OCI-LY3 (cell line): Measurements from ENCODE around the gene BPIFB6.
A peak's percentile ranks its signal among the peaks of the same experiment; 100 is the strongest.

ENCODE experiments used
- H2AFZ ChIP-seq: fragments of 200-600, 300-600 bp; shearing (Covaris generic); 2 replicates; pipeline ENCODE4 v1.6.0; 2014; ENCODE audit warnings: antibody characterized with exemption, low read depth, low read length
- H3K27ac ChIP-seq: fragments of 200-600, 300-600 bp; sonication (generic); 2 replicates; pipeline ENCODE4 v1.5.1; 2014; ENCODE audit warnings: mild to moderate bottlenecking, low read length, moderate library complexity, mixed read lengths
- H3K27me3 ChIP-seq: fragments of 200-600, 300-600 bp; sonication (generic); 2 replicates; pipeline ENCODE4 v1.6.1; 2014; ENCODE audit warnings: low read depth, low read length, mixed read lengths
- H3K36me3 ChIP-seq: fragments of 200-600, 300-600 bp; sonication (generic); replicated peaks from 2 replicates; pipeline ENCODE3; 2014; ENCODE audit warnings: low read depth, low read length, mixed read lengths
- H3K4me1 ChIP-seq: fragments of 300-600, 200-600 bp; sonication (generic); 2 replicates; pipeline ENCODE4 v1.6.1; 2014; ENCODE audit warnings: low read length, mixed read lengths
- H3K4me2 ChIP-seq: fragments of 200-600, 300-600 bp; sonication (generic); 2 replicates; pipeline ENCODE4 v1.6.1; 2014; ENCODE audit warnings: low read length, mixed read lengths
- H3K4me3 ChIP-seq: fragments of 300-600, 200-600 bp; sonication (generic); 2 replicates; pipeline ENCODE4 v1.5.1; 2014; ENCODE audit warnings: antibody characterized with exemption, mild to moderate bottlenecking, low read length, moderate library complexity
- H3K79me2 ChIP-seq: fragments of 300-600, 200-600 bp; shearing (Covaris generic); 2 replicates; pipeline ENCODE4 v1.6.1; 2014; ENCODE audit warnings: mild to moderate bottlenecking, low read length, mixed read lengths
- H3K9ac ChIP-seq: fragments of 300-600, 200-600 bp; shearing (Covaris generic); 2 replicates; pipeline ENCODE4 v1.6.0; 2014; ENCODE audit warnings: mild to moderate bottlenecking, low read length, moderate library complexity
- H3K9me3 ChIP-seq: fragments of 200-600, 300-600 bp; shearing (Covaris generic); 2 replicates; pipeline ENCODE4 v1.6.1; 2014; ENCODE audit warnings: low read length, mixed read lengths; ENCODE audit not compliant: insufficient read depth
- H4K20me1 ChIP-seq: fragments of 200-600, 300-600 bp; sonication (generic); 2 replicates; pipeline ENCODE4 v1.6.1; 2016; ENCODE audit warnings: low read length, mixed read lengths; ENCODE audit not compliant: insufficient read depth
- EZH2phosphoT487 ChIP-seq: fragments of 200-600 bp; shearing (Covaris generic); IDR thresholded peaks from 2 replicates; pipeline ENCODE4 v1.6.1; 2018; ENCODE audit warnings: antibody characterized with exemption, mixed run types, low read depth
- TF ChIP-seq, protein P1 (sequence below): fragments of 200-600, 300-600 bp; sonication (generic); IDR thresholded peaks from 2 replicates; pipeline ENCODE4 v1.5.1; 2014; ENCODE audit warnings: antibody characterized with exemption, low read length, low read depth

Gene BPIFB6

GRCh38 chr20:32997431-32997830 is 34.0 kb upstream of the BPIFB6 start:
- no peak overlapping the region; the same call in 1 of the 2 replicates for H2AFZ ChIP-seq
- no peaks in the 10 kb centered on the region for H3K79me2 ChIP-seq
- peak overlapping the region; percentile 43 for H3K27ac ChIP-seq
- peaks cover 4% of the 10 kb centered on the region; the same call in 1 of the 2 replicates for H3K9me3 ChIP-seq
- H4K20me1 ChIP-seq: no peaks in the 10 kb centered on the region
- no peak overlapping the region; the same call in 1 of the 2 replicates for H3K9ac ChIP-seq
- H3K4me2 ChIP-seq: peak overlapping the region; percentile 41
- peaks cover 27% of the 10 kb centered on the region for H3K4me1 ChIP-seq
- H3K27me3 ChIP-seq: no peaks in the 10 kb centered on the region
- no peaks in the 10 kb centered on the region for H3K36me3 ChIP-seq
- H3K4me3 ChIP-seq: no peak overlapping the region; the same call in 1 of the 2 replicates
- TF ChIP-seq, protein P1, sequence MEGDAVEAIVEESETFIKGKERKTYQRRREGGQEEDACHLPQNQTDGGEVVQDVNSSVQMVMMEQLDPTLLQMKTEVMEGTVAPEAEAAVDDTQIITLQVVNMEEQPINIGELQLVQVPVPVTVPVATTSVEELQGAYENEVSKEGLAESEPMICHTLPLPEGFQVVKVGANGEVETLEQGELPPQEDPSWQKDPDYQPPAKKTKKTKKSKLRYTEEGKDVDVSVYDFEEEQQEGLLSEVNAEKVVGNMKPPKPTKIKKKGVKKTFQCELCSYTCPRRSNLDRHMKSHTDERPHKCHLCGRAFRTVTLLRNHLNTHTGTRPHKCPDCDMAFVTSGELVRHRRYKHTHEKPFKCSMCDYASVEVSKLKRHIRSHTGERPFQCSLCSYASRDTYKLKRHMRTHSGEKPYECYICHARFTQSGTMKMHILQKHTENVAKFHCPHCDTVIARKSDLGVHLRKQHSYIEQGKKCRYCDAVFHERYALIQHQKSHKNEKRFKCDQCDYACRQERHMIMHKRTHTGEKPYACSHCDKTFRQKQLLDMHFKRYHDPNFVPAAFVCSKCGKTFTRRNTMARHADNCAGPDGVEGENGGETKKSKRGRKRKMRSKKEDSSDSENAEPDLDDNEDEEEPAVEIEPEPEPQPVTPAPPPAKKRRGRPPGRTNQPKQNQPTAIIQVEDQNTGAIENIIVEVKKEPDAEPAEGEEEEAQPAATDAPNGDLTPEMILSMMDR: no peak
- TF ChIP-seq EZH2phosphoT487: no peak

DNA sequence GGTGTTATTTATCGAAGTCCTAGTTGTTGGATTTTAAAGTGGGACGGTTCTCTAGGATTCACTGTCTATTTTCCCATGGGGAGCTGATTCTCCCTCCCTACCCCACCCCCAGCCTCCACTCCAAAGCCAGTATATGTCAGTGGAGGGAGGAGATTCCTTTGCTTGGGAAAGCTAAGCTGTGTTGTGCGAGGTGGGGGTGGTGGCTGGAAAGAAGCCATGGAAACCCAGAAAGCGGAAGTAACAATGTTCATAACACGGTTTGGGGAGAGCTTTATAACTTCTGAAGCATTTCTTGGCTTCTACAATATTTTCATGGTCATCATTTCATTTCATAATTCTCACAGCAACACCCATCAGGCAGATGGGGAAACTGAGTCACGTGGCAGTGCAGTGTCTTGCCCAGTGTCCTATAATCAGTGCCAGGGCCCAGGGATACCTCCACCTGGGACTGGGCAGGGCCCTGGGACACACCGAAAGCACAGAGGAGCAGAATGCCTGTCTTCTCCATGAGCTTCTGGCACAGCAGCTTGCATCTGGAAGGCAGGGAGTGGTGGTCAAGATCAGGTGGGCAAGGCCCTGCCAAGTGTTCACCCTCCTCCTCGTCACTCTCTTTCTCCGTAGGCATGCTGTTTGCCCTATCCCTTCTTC is 31.7 kb upstream of the BPIFB6 start:
- TF ChIP-seq EZH2phosphoT487: no peak
- TF ChIP-seq, protein P1: no peak
- no peak overlapping the region for H3K4me3 ChIP-seq
- no peak overlapping the region for H2AFZ ChIP-seq
- no peaks in the 10 kb centered on the region for H3K79me2 ChIP-seq
- H3K9ac ChIP-seq: no peak overlapping the region
- H3K27me3 ChIP-seq: no peaks in the 10 kb centered on the region
- no peaks in the 10 kb centered on the region for H4K20me1 ChIP-seq
- peaks cover 21% of the 10 kb centered on the region for H3K4me1 ChIP-seq
- no peaks in the 10 kb centered on the region for H3K36me3 ChIP-seq
- no peak overlapping the region for H3K27ac ChIP-seq
- H3K9me3 ChIP-seq: peaks cover 4% of the 10 kb centered on the region; the same call in 1 of the 2 replicates
- H3K4me2 ChIP-seq: peak overlapping the region; percentile 39

DNA sequence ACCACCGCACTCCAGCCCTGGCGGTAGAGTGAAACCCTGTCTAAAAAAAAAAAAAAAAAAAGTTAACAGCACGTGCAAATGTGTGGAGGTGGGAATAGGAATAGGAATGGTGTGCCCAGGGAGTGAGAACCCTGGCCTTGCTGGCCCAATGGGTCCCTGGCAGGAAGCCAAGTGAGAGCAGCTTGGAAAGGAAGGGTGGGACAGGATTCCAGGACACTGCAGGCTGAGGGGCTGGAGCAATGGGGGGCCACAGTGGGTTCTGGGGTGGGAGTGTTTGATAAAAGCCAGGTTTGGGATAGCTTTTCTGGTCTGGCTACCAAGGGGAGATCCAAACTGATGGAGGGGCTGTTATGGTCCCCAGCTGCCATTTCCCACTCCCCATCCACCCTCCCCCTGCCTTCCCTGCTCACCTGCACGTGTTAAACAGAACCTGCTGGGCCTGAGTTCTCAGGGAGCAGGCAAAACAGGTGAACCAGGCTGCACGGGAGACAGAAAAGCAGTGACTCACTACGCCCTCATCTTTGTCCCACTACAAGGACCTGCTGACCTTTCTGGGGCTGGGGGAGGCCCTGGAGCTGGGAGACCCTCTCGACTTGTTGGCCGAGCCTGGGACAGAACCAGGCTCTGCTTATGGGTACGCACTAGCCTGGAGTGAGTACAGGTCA is 30.5 kb upstream of the BPIFB6 start:
- Histone ChIP-seq H3K27me3 (no peaks in the 10 kb centered on the region), H2AFZ (no peak overlapping the region), H3K9me3 (no peaks in the 10 kb centered on the region), H3K79me2 (no peaks in the 10 kb centered on the region), H3K27ac (no peak overlapping the region), H3K4me3 (no peak overlapping the region), H3K36me3 (no peaks in the 10 kb centered on the region), H3K4me2 (no peak overlapping the region), H3K4me1 (peaks cover 21% of the 10 kb centered on the region), H3K9ac (no peak overlapping the region), H4K20me1 (no peaks in the 10 kb centered on the region)
- TF ChIP-seq, protein P1: no peak
- no peak for TF ChIP-seq EZH2phosphoT487

DNA sequence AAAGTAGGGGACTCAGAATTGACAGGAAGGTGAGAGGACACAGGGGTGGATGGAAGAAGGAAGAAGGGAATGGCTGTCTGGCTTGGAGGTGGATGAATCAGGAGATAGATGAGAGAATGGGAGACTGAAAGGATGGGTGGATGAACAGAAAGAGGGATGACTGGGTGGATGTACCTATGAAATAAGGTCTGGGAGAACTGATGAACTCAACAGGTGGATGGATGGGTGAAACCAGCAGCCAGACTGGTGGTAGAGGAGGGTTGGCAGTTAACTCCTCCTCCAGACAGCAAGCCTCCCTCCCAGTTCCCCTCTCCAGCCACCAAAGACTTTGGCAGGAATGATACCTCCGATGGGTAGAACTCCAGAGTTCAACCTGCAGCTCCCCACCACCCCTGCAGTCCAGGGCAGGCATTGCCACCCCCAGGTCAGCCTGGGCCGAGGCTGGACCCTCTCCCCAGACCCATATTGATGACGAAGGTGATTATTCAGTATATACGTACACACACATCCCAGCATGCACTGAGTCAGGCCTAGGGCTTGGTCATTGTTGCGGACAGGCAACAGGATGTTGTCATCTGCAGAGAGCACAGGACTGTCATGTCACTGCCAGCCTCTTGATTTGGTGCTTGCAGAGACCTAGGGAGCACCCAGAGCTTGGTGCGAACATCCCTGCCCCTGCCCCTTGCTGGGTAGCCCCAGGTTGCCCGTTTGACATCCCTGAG is 29.2 kb upstream of the BPIFB6 start:
- Histone ChIP-seq H2AFZ (no peak overlapping the region), H3K4me1 (peaks cover 14% of the 10 kb centered on the region), H4K20me1 (no peaks in the 10 kb centered on the region), H3K4me3 (no peak overlapping the region), H3K9ac (no peak overlapping the region), H3K36me3 (no peaks in the 10 kb centered on the region), H3K4me2 (no peak overlapping the region), H3K9me3 (no peaks in the 10 kb centered on the region), H3K27ac (no peak overlapping the region), H3K27me3 (no peaks in the 10 kb centered on the region), H3K79me2 (no peaks in the 10 kb centered on the region)
- TF ChIP-seq, protein P1: no peak
- no peak for TF ChIP-seq EZH2phosphoT487
